Measurements from ENCODE around the gene HLCS.

HLCS gene

GRCh38 chr21:36735724-36736320, 230.6 kb downstream of the HLCS start:
- no peak for DNase-seq

GRCh38 chr21:36735201-36735515, 231.3 kb downstream of the HLCS start:
- DNase-seq: no peak

DNA sequence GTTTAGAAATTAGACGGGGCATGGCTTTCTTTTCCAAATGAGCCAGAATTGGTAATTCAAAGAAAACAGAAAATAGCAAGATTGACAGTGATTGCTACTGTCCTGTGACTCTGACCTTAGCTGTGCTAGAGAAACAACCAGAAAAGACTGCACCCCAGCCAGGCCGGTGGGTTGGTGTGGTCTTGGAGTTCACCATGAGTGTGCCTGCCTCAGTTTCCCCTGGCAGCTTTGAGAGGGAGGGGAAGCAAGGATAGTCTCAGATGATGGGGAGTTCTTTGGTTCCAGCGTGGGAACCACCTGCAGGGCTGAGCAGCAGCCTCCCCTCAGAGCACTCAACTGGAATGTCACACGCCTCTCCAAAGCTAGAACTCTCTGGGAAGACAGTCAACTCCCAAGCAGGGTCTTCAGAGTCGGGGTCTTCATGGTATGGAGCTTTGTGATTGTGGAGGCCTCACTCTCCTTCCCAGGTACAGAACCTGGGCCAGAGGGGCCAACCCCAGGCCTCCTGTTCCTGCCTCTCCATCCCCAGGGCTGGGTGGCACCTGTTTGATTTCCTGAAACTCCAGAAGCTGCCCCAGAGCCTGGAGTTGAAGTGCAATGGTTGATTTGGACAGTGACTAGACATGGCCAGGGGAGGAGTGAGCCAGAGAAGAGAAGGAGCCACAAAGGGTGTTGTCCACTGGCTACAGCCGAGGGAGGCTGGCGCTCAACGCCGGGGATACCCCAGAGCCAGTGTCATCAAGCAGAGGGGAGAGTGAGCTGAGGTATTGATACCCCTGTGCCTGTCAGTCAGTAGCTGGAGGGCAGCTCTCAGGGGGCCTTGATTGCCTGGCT, 231.9 kb downstream of the HLCS start:
- DNase-seq: no peak

- no peak for DNase-seq
These were observed 232.6 kb downstream of the HLCS start for GRCh38 chr21:36733857-36734256.

- no peak for DNase-seq
These were observed 233.7 kb downstream of the HLCS start for GRCh38 chr21:36732761-36733160.

GRCh38 chr21:36732217-36732616, 234.3 kb downstream of the HLCS start:
- no peak for DNase-seq

DNA sequence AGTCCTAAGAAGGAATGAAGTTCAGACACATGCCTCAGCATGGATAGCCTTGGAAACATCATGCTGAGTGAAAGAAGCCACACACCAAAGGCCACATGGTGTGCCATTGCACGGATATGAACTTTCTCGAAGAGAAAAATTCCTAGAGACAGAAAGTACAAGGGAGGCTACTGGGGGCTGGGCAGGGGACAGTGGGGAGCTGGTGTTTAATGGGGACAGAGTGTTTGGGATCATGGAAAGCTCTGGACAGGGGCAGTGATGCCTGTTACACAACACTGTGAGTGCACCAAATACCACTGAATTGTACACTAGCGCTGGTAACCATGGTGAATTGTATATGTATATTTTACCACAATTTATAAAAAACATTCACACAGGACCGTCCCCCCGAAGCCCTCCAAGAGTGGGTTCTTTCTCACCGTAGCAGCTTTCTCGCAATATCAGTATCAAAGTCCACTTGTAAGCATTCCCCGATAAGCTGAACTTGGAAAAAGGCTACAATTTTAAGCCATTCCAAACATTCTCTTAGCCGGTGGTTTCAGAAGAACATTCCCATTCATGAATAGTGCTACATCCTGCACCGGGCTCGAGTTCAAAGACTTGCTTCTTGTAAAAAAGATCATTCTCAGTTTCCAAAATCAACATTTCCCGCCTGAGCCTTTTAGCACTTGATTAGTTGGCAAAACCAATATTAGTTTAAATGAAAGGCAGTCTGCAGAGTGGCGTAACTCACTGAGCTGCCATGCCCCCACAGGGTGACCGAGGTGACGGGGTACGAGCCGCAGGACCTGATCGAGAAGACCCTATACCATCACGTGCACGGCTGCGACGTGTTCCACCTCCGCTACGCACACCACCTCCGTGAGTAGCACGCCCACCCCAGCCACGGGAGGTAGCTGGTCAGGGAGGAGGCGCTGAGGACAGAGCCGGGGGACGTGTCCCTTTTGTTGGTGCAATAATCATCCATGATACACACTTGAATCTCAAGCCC, 235.9 kb downstream of the HLCS start:
- no peak for DNase-seq

GRCh38 chr21:36729310-36729970, 237.0 kb downstream of the HLCS start:
- DNase-seq: no peak

DNA sequence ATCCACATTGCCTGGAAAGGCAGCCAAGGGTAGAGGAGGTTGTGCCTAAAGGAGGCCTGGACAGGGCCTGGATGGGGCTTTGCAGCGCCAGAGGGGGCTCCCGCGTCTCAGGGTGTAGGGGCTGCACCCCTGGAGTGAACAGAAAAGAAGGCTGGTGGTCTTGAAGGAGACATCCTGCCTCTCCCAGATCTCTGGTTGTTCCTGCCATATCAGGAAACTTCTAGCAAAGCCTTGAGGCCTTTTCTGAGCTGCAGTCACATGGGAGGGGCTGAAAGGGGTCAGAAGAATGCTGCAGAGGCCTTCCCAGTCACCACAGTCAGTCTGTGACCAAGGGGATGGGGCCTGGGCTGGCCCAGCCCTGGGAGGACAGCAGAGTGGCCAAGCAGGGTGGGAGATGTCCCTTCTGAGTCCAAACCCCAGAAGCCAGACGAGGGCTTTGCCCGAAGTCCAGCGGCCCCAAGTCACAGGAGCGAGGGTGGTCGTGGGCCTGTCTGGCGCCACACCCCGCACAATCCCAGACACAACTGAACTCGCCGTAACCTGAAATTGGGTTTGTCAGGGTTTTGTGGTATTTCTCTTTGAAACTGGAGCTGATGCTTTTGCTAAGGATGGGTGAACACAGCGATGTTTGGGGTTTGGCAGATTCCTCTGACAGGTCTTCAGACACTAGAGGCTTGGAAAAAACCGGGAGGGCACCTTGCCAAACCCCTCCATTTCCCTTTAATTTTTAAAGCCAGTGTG, 237.9 kb downstream of the HLCS start:
- DNase-seq: no peak

DNA sequence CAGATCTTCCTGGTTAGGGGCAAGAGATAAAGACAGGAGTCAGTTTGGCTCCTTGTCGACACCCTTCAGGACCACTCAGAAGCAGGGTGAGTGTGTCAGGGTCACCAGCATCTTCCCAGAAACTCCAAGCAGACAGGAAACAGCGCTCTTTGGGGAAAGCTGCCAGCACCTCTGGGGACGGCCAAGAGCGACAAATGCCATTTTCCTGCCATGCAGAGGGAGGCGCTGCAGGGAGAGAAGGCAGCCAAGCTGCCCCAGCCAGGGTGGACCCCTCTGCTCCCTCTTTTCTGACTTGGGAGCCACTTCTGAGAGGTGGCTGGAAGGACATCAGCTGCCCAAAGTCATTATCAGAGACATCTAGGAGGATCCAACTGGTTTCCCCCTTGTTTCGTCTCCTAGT, 238.6 kb downstream of the HLCS start:
- DNase-seq: no peak

DNA sequence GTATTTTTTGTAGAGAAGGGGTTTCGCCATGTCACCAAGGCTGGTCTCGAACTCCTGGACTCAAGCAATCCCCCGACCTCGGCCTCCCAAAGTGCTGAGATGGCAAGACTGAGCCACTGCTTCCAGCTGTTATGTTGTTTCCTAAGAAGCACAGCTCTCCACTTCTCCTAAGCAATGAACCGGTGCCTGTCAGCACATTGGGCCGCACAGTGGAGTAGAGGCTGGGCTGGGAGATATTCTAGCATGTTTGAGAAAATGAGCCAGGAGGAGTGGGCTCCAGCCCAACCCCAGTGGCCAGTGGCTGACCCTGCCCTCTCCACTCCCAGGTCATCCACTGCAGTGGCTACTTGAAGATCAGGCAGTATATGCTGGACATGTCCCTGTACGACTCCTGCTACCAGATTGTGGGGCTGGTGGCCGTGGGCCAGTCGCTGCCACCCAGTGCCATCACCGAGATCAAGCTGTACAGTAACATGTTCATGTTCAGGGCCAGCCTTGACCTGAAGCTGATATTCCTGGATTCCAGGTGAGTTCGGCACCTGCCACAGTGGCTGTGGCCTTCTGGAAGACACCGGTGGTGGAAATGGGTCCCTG, 240.6 kb downstream of the HLCS start:
- DNase-seq: no peak

GRCh38 chr21:36724660-36725059, 241.8 kb downstream of the HLCS start:
- no peak for DNase-seq

DNA sequence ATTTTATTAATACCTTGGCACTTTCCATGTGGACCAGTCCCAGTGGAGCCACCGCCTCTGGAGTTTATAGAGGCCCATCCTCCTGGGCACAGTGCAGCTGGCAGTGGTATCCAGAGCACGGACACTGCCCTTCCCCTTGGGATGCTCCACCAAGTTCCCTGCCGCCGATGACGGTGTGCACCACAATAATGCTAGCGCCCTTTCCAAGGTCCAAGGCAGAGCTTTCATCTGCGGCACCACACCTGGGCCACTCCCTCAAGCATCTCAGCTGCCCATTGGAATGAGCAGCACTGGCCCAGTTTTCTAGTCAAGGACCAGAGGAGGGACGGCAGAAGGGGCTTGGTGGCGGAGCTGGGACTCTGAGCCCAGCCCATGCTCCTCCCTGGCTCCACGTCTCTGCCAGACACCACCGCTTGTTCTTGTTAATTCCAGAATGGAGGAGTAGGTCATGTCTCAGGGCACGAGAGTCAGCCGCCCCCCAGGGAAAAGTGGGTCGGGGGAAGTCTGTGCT, 243.0 kb downstream of the HLCS start:
- no peak for DNase-seq

GRCh38 chr21:36722370-36723368, 243.8 kb downstream of the HLCS start:
- no peak for DNase-seq

- DNase-seq: no peak
These were observed 244.7 kb downstream of the HLCS start for GRCh38 chr21:36721817-36722216.

DNA sequence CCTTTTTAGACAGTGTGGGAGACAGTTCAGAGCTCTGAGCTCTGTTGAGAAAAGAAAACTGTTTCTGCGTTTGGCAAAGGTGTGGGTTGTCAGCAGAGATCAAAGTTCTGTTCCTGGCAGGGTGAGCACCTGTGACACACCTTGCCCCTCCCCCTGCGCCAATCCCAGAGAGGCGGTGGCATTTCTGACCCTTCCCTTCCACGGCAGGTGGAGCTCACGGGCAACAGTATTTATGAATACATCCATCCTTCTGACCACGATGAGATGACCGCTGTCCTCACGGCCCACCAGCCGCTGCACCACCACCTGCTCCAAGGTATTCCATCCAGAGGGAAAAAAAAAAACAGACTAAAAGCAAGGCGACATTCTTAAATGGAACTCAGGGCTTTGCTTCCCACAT, 246.9 kb downstream of the HLCS start:
- DNase-seq: no peak

- no peak for DNase-seq
These were observed 247.4 kb downstream of the HLCS start for GRCh38 chr21:36718951-36719501.

- no peak for DNase-seq
These were observed 248.5 kb downstream of the HLCS start for GRCh38 chr21:36717976-36718375.

- no peak for DNase-seq
These were observed 249.6 kb downstream of the HLCS start for GRCh38 chr21:36716836-36717235.

- no peak for DNase-seq
These were observed 250.1 kb downstream of the HLCS start for GRCh38 chr21:36716387-36716786.
